ENCODE results near the gene DSG3. TPM values are rescaled to one million over a fixed set of nuclear protein-coding genes. Genes with fewer than 3 reads are reported as not detected.

DSG3 gene
- total RNA-seq, 1 experiment from 2014 or later: 0.04 TPM

DNA sequence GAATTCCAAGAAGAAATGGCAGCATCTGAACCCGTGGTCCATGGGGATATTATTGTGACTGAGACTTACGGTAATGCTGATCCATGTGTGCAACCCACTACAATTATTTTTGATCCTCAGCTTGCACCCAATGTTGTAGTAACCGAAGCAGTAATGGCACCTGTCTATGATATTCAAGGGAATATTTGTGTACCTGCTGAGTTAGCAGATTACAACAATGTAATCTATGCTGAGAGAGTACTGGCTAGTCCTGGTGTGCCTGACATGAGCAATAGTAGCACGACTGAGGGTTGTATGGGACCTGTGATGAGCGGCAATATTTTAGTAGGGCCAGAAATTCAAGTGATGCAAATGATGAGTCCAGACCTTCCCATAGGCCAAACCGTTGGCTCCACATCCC lies 34.4 kb upstream of the DSG3 start:
- no peaks in the 10 kb centered on the region for H3K36me3 Mint-ChIP-seq (ENCODE audit: insufficient read depth in 1 of 3, low read depth in 3 of 3)

More for the DNA sequence above, 34.4 kb upstream of the DSG3 start:
- Histone ChIP-seq H3K79me2 (ENCODE audit: insufficient read depth, low read length) (no peaks in the 10 kb centered on the region), H2BK12ac (ENCODE audit: insufficient read length, low read depth, low read length) (no peak overlapping the region), H2BK20ac (ENCODE audit: low read depth, low read length, poor library complexity, severe bottlenecking) (no peak overlapping the region), H4K20me1 (ENCODE audit: control insufficient read depth, insufficient read depth, insufficient read length) (no peaks in the 10 kb centered on the region), H2BK5ac (ENCODE audit: insufficient read length, low read length) (no peak overlapping the region), H4K8ac (replicated peaks; ENCODE audit: insufficient read length, low read depth, low read length) (no peak overlapping the region), H3K23ac (ENCODE audit: insufficient read length, low read depth, low read length) (no peak overlapping the region), H3K79me1 (ENCODE audit: insufficient read depth, low read depth, low read length, poor library complexity, severe bottlenecking) (no peaks in the 10 kb centered on the region), H3K9me3 (ENCODE audit: control insufficient read depth, low read depth, low read length) (no peaks in the 10 kb centered on the region), H2AK5ac (ENCODE audit: insufficient read length, low read length) (no peak overlapping the region), H2BK120ac (ENCODE audit: low read depth, low read length, poor library complexity, severe bottlenecking) (no peak overlapping the region), H3K4ac (ENCODE audit: low read depth, low read length) (no peak overlapping the region), H4K91ac (ENCODE audit: insufficient read length, low read depth, low read length) (no peak overlapping the region), H3K9ac (ENCODE audit: extremely low read depth, insufficient read length, low read length) (no peak overlapping the region), H2BK15ac (ENCODE audit: low read depth, low read length) (no peak overlapping the region), H3K14ac (ENCODE audit: insufficient read depth, low read length) (no peak overlapping the region), H3K56ac (ENCODE audit: insufficient read length, low read depth, low read length) (no peak overlapping the region), H3K4me1 (ENCODE audit: insufficient read depth, low read length) (no peaks in the 10 kb centered on the region), H3K4me2 (ENCODE audit: insufficient read depth, insufficient read length, low read length) (no peak overlapping the region), H3K27me3 (ENCODE audit: insufficient read depth, low read length) (no peaks in the 10 kb centered on the region), H3K18ac (ENCODE audit: insufficient read length, low read depth, low read length) (no peak overlapping the region), H2AFZ (ENCODE audit: low read length) (no peak overlapping the region), H4K5ac (ENCODE audit: insufficient read length, low read depth, low read length) (no peak overlapping the region), H3T11ph (ENCODE audit: low read length) (no peak overlapping the region), H3K23me2 (ENCODE audit: insufficient read length, low read depth, low read length, poor library complexity, severe bottlenecking) (no peaks in the 10 kb centered on the region), H3K27ac (ENCODE audit: insufficient read length, low read depth, low read length) (no peak overlapping the region)
- no peak for DNase-seq
- peaks cover 0 to 4% of the 10 kb centered on the region in 2 experiments; a peak in 2 of 5 replicates for H3K9me3 Mint-ChIP-seq
- H3K4me1 Mint-ChIP-seq: no peaks in the 10 kb centered on the region
- H3K27me3 Mint-ChIP-seq (ENCODE audit: low read depth): no peaks in the 10 kb centered on the region
- WGBS (ENCODE audit: extremely low coverage, insufficient read length, low lambda C conversion rate): no CpG with 5 or more reads among the region's 6 CpGs
- H3K27ac Mint-ChIP-seq: no peak overlapping the region
- TF ChIP-seq, protein P1, sequence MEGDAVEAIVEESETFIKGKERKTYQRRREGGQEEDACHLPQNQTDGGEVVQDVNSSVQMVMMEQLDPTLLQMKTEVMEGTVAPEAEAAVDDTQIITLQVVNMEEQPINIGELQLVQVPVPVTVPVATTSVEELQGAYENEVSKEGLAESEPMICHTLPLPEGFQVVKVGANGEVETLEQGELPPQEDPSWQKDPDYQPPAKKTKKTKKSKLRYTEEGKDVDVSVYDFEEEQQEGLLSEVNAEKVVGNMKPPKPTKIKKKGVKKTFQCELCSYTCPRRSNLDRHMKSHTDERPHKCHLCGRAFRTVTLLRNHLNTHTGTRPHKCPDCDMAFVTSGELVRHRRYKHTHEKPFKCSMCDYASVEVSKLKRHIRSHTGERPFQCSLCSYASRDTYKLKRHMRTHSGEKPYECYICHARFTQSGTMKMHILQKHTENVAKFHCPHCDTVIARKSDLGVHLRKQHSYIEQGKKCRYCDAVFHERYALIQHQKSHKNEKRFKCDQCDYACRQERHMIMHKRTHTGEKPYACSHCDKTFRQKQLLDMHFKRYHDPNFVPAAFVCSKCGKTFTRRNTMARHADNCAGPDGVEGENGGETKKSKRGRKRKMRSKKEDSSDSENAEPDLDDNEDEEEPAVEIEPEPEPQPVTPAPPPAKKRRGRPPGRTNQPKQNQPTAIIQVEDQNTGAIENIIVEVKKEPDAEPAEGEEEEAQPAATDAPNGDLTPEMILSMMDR (conservative IDR thresholded peaks at IDR 0.05): no peak
- H3K4me3 Mint-ChIP-seq: no peak overlapping the region
